CD4-positive, alpha-beta T cell treated with Interleukin-10 for 1 hour (primary cell): ENCODE data around the gene M1AP.
"Not testable (repeated sequence)": the region's sequence is repeated elsewhere in the genome, so short reads cannot be mapped to it uniquely, and the experiment has no call there.

Experiments
- DNase-seq: peaks from one replicate; pipeline ENCODE4 v3.0.0-alpha.2; 2020

The M1AP gene

GRCh38 chr2:74653589-74653984 lies 5.5 kb upstream of the M1AP start:
- no peak for DNase-seq

GRCh38 chr2:74646834-74647482 lies 1.2 kb downstream of the M1AP start:
- DNase-seq, result no peak

GRCh38 chr2:74646201-74646600 lies 1.9 kb downstream of the M1AP start:
- DNase-seq, result no peak

GRCh38 chr2:74645344-74645743 lies 2.8 kb downstream of the M1AP start:
- no peak for DNase-seq

- DNase-seq, result no peak
Measured at GRCh38 chr2:74639550-74639949, 8.6 kb downstream of the M1AP start.

GRCh38 chr2:74632939-74633312 lies 15.2 kb downstream of the M1AP start:
- DNase-seq, result no peak

GRCh38 chr2:74632209-74632938 lies 15.8 kb downstream of the M1AP start:
- DNase-seq, result no peak

DNA sequence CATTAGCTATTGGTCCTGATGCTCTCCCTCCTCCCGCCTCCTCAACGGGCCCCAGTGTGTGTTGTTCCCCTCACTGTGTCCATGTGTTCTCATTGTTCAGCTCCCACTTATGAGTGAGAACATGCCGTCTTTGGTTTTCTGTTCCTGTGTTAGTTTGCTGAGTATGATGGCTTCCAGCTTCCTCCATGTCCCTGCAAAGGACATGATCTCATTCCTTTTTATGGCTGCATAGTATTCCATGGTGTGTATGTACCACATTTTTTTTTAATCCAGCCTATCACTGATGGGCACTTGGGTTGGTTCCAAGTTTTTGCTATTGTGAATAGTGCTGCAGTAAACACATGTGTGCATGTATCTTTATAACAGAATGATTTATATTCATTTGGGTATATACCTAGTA lies 17.7 kb downstream of the M1AP start:
- not testable (repeated sequence) for DNase-seq

DNA sequence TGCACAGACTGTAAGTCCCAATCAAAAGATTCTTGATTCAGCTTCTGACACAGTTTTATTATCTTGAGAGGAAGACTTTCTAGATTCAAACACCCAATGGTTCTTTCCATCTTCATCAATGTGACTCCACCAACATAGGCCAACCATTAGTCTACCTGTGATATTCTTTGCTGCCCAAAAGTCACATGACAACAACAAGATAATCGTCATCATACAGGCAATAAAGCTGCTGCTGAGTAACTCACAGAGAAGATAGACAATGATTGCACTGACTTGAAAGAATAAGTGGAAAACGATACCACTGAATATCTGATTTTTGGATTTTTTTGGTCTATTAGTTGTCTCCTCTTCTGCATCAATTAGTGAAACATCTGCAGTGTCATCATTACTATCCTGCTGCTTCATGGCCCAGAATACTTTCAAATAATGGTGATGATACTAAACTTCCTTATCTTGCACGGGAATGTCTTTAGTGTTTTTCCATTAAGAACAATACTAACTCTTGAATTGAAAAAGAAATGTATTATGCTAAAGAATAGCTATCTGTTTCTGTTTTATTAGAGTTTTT lies 19.5 kb downstream of the M1AP start:
- DNase-seq, result no peak

DNA sequence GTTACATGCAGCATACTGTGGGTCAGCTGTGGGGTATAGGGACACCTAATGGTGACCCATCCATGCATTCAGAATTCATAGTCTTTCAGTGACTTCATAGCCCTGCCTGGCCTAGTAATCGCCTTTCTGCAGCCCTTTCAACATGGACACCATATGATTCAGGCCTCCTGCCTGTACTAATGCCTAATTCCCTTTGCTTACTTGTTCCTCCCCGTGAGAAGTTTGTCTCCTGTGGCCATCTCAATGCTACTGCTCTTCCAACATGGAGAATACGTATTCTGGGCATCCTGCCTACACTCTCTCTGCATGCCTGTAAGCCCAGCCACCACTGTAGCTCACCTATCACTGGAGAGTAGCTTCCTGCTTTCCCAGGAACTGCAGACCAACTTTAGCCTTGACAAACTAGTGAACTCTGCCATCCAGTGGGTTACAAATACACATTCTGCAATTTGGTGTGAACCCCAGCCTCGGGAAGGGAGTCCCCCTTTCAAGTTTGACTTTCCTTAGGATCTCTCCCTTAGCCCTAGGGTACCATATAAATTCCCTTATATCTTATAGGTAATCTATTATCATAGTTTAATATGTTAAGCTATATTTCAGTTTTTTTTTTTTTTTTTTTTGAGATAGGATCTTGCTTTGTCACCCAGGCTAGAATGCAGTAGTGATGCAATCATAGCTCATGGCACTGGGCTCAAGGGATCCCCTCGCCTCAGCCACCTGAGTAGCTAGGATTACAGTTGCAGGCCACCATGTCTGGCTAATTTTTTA lies 22.3 kb downstream of the M1AP start:
- DNase-seq, result no peak

- no peak for DNase-seq
Measured at GRCh38 chr2:74620671-74621070, 27.5 kb downstream of the M1AP start.

GRCh38 chr2:74619651-74620297 lies 28.4 kb downstream of the M1AP start:
- no peak for DNase-seq

DNA sequence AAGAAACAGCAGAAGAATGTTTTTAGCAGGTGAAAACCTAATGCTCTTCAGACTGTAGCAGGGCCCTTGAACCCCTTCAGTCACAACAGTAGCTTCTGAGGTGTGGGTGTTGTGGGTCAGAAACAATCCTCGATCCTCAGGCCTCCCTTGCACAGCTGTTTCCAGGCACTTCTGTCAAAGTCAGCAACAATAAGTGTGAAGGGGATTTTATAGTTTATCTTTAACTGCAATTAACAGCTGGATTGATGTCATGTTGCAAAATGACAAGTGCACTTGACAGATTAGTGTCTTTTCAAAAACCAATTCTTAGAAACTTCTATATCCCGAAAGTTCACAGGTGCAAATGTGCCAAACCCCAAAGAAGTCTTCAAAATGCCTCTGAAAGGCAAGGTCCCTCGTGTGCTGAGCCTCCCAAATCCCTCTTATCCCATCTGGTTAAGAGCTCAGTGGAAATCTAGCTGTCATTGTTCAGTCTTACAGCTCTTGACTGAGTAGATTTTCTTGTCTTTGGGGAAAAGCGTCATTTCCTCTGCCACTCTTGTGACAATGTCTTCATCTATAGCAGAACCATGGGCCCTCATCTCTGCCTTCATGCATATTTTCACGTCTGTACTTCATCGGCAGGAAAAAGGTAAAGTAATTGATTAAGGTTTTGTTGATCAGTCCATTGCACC lies 29.6 kb downstream of the M1AP start:
- DNase-seq, result no peak

DNA sequence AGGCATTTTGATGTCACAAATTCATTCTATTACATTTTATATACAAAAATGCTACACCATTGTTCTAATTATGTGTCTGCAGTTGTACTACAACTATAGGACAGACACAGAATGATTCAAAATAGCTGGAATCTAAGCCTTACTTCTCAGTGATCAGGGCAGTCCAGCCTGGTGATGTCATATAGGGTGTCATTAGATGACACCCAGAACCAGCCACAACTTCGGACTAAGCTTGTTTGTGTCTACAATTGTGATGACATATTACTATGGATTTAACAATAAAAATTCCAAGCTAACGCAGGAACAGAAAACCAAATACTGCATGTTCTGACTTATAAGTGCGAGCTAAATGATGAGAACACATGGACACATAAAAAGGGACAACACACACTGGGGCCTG lies 31.0 kb downstream of the M1AP start:
- DNase-seq, result no peak

DNA sequence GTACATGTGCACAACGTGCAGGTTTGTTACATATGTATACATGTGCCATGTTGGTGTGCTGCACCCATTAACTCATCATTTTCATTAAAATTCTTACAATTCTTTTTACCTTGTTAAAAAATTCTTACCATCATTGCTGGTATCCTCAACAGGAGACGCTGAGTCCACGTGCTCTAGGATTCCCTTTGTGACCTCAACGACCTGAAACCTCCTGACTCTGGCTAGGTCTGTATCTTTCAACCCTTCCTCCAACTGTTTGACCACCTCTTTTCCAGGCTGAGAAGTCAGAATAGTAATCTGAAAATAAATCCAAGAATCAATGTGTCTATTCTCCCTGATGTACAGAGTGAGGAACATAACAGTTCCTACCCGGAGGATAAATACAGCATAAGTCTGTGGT lies 41.2 kb downstream of the M1AP start:
- DNase-seq, result no peak

DNA sequence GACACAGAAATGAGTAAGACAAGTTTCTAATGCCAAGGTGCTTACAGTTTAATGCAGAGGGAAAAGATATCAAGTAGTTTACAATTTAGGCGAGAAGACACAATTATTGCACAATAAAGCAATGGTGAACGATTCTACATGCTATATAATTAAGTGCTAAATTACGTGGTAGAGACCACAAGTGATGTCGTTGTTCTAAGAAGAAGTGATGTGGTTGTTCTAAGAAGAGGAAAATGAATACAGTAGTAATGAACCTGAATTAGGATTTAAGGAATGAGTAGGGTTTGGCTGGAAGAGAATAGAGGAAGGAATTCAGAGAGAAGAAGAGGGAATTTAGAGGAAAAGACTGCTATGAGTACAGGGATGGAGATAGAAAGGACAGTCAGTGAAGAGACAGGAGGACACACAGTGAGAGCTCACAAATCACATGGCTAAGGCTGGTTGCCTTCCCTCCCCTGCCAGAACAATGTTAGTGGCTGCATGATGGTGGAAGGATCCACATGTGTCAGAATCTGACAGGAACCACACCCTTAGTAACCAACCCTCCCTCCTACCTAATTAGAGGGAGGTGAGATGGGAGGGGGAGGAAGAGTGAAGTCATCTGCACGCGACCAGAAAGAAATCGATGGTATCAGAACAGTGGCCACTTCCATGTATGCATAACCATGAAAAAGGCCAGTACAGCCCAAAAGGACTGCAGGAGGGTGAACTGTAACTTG lies 44.7 kb downstream of the M1AP start:
- DNase-seq, result no peak

DNA sequence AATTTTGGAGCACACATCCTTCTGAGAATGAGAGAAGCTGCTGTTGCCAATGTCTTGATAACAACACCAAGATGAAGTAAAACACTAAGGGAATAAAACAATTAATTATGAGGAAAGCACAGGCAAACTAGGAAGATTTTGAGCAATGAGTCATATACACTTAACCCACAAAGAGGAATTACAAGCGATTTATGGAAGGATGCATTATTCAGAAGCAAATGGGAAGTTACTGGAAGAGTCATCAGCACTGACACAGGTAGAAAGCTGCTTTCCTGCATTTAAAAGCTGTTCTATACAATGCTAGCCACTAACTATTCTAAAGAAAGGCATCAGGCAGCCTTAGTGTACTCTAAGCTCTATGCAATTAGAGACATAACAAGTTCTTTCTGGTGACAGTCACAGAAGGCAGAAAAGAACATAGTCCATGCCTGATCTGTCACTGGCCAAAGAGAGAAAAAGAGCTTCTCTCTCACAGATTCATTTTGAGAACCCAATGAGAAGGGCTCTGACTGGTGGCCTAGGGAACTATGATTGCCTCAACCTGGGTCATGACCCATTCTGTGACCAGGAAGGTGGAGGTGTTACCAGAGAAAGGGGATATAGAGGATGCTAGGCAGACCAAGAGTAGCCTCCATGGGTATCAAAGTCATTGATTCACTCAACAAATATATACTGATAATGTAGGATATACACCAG lies 45.4 kb downstream of the M1AP start:
- DNase-seq, result no peak

DNA sequence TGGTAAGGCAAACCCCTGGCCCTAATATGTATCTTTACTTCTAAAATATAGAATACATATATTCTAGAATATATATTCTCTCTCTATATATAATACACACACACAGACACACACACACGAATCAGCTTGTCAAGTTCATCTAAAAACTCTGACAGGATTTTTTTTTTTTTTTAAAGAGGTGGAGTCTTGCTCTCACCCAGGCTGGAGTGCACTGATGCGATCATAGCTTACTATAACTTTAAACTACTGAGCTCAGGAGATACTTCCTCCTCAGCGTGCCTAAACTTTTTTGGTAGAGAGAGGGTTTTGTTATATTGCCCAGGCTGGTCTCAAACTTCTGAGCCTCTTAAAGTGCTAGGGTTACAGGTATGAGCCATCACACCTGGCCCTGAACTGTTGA lies 48.5 kb downstream of the M1AP start:
- DNase-seq, result no peak

GRCh38 chr2:74597410-74597809 lies 50.7 kb downstream of the M1AP start:
- DNase-seq, result no peak

DNA sequence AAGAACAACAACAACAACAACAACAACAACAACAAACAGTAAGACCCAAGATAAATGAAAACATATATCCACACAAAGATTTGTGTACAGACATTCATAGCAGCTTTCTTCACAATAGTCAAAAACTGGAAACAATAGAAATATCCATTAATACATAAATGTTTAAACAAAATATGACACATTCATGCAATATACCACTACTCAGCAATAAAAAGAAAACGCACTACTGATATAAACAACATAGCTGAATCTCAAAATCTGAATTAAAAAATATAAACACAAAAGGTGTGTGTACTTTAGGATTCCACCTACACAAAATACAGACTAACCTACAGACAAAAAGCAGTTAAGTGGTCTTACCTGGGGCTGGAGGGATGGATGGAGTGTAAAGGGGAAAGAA lies 51.5 kb downstream of the M1AP start:
- no peak for DNase-seq
